Fibroblast of skin of right quadriceps (primary cell): ENCODE results near the gene ATP6V0E2.
"Not testable (repeated sequence)": the region's sequence is repeated elsewhere in the genome, so short reads cannot be mapped to it uniquely, and the experiment has no call there.

Experiments
- DNase-seq: peaks from one replicate; pipeline ENCODE4 v3.0.0-alpha.2; 2013

ATP6V0E2 gene

GRCh38 chr7:149880638-149881311 lies 7.0 kb downstream of the ATP6V0E2 start:
- no peak for DNase-seq

DNA sequence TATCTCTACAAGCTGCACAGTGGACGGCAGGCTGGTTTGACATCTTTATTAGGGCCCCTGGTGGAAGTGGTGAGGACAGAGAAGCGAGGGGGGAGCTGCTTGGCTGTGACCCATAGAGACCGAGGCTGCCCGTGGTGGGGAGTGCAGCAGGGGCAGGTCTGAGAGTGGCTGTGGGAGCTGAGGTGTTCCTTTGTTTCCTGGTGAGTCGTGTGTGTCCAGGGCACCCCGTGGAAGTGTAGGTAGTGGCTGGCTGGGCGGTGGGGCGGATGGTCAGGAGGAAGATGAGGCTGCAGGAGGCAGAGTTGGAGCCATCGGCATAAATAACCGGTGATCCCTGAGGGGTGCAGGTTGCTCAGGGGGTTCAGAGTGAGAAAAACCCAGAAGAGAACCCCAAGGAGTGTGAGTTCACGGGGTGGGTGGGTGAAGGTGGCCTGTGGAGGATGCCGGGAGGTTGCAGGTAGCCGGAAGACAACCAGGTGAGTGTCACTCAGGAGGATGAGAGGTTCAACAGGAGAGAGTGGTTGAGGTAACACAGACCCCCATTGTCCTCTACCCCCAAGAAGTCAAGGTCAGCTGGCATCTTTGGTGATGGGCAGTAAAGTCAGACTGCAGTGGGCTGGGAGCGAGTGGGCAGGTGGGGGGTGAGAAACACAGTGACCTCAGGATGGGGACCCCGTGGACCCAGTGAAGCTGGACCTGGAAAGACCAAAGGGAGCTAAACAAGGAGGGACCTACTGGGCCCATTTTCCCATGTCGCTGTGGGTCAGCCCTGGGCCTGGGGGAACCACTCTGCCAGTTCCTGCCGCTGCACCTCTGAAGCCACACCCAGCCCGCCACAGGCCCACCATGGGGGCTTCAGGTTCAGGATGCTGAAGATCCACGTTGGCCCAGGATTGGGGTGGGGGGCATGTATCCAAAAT lies 7.8 kb downstream of the ATP6V0E2 start:
- DNase-seq: no peak

DNA sequence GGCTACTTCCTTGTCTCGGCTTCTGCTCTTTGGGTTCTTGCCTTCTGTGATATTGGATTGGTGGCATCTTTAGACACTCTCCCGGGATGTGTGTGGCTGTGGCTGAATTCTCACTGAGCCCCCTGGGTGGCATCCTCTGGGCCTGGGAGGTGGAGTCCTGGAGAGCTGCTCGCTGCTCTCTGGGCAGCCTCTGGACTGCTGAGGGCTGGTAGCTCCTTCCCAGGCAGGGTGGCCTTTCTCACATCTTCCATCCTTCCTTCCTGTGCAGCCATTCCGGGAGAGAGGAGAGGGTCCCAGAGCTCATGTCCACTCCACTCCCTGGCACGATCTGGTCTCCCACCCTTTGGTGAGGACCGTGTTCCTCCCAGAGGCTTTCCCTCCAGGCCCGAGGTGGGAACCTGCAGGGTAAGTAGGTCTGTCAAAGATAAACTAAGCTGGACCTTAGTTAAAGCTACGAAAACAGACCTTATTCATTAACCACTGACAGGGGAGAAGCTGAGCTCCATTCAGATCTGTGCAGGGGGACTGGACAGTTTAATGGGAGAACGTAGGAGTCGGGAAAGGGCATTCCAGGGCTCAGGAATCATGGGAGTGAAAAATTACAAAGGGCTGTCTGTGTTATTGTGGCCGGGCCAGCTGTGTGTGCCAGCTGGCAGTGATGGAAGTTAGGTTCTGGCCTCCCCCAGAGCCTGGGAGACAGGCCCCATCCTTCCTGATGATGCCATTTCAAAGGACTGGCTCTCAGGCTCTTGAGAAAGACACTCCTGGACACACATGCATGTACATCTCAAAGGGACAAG lies 8.7 kb downstream of the ATP6V0E2 start:
- no peak for DNase-seq

DNA sequence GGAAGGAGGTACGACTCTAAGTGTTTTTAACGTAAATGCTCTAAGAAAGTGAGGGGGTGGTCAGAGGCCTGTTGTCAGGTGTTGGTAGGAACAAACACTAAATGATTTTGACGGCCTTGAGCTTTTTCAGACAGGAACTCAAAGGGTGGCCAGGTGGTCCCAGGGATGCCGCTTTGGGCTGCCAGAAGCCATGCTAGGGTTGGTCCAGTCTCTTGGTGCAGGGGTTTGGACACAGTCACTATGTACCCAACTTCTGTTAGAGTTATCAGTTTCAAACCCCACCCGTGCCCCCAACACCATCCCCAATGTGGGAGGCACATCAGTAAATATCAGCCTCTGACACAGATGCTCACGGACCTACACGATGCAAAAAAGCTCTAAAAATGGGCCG lies 9.3 kb downstream of the ATP6V0E2 start:
- DNase-seq: no peak

- peak; percentile 25 for DNase-seq
Observed at GRCh38 chr7:149883452-149883861, 9.7 kb downstream of the ATP6V0E2 start.

DNA sequence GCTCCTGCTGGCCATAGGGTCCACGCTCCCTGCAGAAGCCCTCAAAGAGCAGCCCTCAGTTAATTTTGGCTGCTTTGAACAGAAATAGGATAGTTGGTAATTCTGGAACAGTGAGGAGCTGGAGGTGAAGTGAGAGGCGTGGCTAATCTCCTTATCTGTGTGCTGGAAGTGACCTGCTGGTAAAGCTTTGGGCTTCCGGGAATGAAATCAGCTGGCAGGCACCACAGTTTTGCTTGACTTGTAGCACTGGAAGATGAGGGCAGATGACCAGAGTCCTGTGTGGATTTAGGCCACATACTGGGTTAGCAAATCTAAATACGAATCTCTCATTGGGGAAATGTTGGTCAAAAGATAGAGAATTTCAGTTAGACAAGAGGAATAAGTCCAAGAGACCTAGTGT lies 10.2 kb downstream of the ATP6V0E2 start:
- no peak for DNase-seq

GRCh38 chr7:149884541-149884940 lies 10.8 kb downstream of the ATP6V0E2 start:
- no peak for DNase-seq

DNA sequence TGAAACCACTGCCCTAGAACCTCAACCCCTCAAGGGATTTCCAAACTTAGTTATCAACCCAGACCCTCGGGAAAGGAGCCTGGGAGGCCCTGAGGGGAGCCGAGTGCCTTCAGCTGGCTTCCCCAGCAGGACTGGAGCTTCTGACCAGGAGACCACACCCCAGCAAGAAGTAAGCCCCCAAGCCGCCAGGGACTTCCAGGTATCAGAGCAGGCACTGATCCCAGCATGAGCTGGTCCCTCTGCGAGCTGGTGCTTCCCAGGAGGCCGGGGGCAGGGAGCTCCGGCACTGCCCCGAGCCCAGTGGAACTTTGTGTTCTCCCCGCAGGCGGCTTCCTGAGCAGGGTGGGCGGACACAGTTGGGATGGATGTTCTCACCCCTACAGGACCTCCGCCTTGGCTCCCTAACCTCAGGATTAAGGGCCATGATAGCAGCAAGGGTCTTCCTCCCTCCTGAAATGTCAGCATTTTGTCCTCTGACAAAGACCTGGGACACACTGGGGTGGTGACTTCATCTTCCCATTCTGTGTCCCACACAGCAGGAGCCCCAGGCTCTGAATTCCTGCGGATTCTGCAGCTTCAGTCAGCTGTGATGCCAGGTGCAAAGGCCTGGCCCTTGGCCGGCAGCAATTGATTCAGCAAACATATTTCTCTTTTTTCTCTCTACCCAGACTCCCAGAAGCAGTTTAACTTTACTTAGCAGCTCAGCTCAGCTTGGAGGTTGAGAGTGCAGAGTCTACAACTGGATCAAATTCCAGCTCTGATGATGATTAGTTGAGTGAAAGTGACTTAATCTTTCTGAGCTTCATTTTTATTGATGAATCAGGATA lies 11.6 kb downstream of the ATP6V0E2 start:
- DNase-seq: no peak

DNA sequence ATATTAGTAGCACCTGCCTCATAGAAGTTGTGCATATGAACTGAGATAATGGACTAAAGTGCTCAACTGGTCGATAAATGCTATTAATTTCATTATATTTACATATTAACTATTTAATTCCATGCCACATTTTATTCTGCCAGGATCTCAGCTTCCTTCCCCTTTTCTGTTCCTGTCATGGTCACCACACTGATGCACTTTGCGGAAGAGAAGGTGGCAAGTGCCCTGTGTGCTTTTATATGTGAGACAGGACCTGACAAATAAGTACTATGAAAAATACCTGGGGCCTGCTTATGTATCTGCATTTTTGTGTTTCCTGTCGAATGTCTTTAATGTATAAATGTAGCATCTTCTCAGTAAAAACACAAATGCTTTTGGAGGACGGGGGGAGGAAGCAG lies 12.2 kb downstream of the ATP6V0E2 start:
- no peak for DNase-seq

- no peak for DNase-seq
Observed at GRCh38 chr7:149887311-149887710, 13.5 kb downstream of the ATP6V0E2 start.

- DNase-seq: not testable (repeated sequence)
Observed at GRCh38 chr7:149890715-149891114, 16.9 kb downstream of the ATP6V0E2 start.

GRCh38 chr7:149894957-149895356 lies 21.2 kb downstream of the ATP6V0E2 start:
- DNase-seq: not testable (repeated sequence)

DNA sequence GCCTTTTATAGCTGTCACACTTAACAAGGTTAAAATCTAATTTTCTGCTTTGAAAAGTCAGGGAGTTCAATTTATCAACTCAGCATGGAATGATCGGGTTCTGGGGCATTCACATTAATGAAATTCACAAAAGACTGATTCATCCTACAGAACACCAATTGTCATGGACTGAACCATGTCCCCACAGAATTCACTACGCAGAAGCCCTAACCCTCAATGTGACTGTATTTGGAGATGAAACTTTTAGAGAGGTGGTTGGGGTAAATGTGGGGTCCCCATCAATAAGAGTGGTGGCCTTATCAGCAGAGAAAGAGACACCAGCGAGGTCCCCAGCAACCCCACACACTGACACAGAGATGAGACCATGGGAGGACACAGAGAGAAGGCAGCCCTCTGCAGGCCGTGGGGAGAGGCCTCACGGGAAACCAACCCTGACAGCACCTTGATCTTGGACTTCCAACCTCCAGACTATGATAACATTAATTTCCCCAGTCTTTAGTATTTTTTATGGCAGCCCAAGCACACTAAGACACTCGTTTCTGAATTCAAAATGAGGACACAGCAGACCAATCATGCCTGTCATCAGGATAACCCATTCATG lies 34.1 kb downstream of the ATP6V0E2 start:
- DNase-seq: not testable (repeated sequence)

- DNase-seq: not testable (repeated sequence)
Observed at GRCh38 chr7:149910219-149910618, 36.5 kb downstream of the ATP6V0E2 start.

DNA sequence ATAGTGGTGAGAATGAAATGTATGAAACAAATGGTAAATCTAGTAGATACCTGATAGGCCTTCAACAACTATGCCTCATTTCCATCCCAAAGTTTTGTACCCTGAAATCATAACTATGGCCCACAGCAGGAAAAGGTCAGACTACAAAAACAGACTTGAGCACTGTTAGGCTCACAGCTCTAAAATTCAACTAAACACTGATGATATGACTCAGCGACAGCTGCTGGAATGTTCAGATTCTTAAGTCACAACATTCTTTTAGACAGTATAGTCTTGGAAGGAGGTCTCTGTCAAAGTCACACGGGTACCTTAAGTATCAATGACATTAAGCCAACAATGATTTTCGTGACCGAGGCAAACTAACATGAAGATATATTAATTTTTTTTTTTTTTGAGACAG lies 38.4 kb downstream of the ATP6V0E2 start:
- DNase-seq: peak; percentile 11

GRCh38 chr7:149926414-149926813 lies 52.6 kb downstream of the ATP6V0E2 start:
- DNase-seq: not testable (repeated sequence)
